RWPE2 (cell line): Measurements from ENCODE around the gene VSIG4.

Source experiments
- ATAC-seq: fragments of 200-7000 bp; cut with Tn5 transposase; 3 replicates; pipeline ENCODE4 v1.9.1; 2021; ENCODE audit warnings: low read depth
- DNase-seq: peaks from one replicate; pipeline ENCODE4 v3.0.0-alpha.2; 2020; ENCODE audit warnings: low spot score
- H3K27ac ChIP-seq: fragments of 450-650 bp; 2 replicates; pipeline ENCODE4 v1.5.1; 2017; ENCODE audit warnings: mild to moderate bottlenecking; ENCODE audit not compliant: poor library complexity, severe bottlenecking
- H3K27me3 ChIP-seq: fragments of 250-450 bp; sonication (Bioruptor Pico); 2 replicates; pipeline ENCODE4 v1.5.1; 2021; ENCODE audit warnings: mild to moderate bottlenecking, moderate library complexity; ENCODE audit not compliant: insufficient read depth, poor library complexity, severe bottlenecking
- H3K36me3 ChIP-seq: fragments of 250-450 bp; sonication (Bioruptor Pico); 2 replicates; pipeline ENCODE4 v1.5.1; 2020; ENCODE audit warnings: low read depth, mild to moderate bottlenecking, moderate library complexity
- H3K4me1 ChIP-seq: fragments of 250-450 bp; sonication (Bioruptor Pico); 2 replicates; pipeline ENCODE4 v1.5.1; 2021; ENCODE audit warnings: mild to moderate bottlenecking, moderate library complexity; ENCODE audit not compliant: insufficient read depth, poor library complexity, severe bottlenecking
- H3K4me3 ChIP-seq: fragments of 250-450 bp; sonication (Bioruptor Pico); 2 replicates; pipeline ENCODE4 v1.5.1; 2021; ENCODE audit warnings: mild to moderate bottlenecking, moderate library complexity; ENCODE audit not compliant: severe bottlenecking
- H3K9me3 ChIP-seq: fragments of 250-450 bp; sonication (Bioruptor Pico); 2 replicates; pipeline ENCODE4 v1.5.1; 2021; ENCODE audit warnings: mild to moderate bottlenecking, moderate library complexity; ENCODE audit not compliant: severe bottlenecking
- CTCF ChIP-seq: fragments of 450-650 bp; IDR thresholded peaks from one replicate; pipeline ENCODE4 v1.5.1; 2017; ENCODE audit warnings: mild to moderate bottlenecking, moderate library complexity; ENCODE audit not compliant: poor library complexity, severe bottlenecking

VSIG4 gene

DNA sequence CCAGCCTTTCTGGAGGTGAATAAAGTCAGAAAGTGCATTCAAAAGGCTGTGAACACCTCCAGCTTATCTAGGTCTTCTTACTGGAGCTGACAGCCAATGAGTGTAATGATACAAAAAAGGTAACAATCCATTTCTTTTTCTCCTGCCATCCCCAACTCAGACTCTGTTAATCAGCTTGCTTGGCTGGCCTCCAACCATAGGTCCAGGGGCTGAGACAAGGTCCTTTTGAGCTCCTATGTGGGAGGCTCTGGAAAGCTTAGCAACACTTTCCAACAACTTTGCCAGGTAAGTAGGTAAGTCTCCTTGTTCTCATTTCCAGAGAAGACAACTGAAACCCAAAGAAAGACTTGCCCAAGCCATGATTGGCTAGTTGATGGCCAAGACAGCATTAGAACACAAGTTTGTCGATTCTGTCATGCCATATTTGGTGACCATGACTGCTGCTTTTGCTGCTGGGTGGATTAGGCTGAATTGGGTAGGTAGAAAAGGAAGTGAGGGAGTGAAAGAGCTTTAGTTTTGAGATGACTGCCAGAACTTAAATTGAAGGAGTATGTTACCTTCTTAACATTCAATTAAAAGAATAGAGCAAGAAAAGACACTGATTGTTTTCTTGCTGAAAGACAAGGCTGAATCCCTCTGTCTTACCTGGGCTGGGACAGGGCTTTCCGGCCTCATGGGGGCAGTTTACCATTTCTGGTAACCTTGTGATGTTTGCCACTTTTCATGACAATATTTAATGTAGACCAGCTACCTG, 22.8 kb downstream of the VSIG4 start:
- Histone ChIP-seq H3K27me3 (no peaks in the 10 kb centered on the region), H3K4me1 (no peaks in the 10 kb centered on the region), H3K36me3 (no peaks in the 10 kb centered on the region), H3K27ac (no peak overlapping the region), H3K9me3 (no peaks in the 10 kb centered on the region), H3K4me3 (no peak overlapping the region)
- DNase-seq (no peak), ATAC-seq (no peak)
- TF ChIP-seq CTCF, result no peak

DNA sequence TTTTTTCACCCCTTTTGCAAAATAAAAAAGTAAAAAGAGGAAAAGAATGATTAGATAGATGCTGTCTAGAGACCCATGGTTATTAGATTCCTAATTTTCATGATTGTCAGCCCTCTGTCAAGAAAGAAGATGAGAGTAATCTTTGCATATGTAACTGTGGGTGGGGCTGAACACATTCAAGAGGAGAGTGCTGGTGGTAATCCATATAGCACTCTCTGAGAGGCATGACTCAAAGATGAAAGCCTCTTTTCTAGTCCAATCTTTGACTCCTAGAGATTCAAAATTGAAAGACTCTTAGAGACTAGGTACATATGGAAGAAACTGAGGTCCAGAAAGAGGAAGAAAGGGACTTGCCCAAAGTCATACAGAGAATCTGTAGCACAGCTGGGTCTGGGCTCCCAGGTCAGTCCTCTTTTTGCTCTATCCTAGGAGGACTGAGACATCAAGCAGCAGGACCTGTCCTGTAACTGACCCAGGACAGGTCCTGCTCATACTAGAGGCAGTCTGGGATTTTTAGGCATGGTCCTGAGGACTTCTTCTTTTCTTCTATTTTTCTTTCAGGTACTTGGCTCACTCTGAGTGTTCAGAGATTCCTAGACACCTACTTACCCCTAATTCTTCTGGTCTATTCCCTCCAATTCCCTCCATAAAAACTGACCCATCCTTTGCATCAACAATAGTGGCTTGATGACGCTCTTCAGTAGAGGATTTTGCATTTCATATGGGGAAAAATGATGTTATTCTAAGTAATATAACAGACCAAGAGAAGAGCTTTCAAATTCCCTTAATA, 23.8 kb downstream of the VSIG4 start:
- no peaks in the 10 kb centered on the region for H3K4me1 ChIP-seq
- no peaks in the 10 kb centered on the region for H3K27me3 ChIP-seq
- H3K4me3 ChIP-seq, result no peak overlapping the region
- no peaks in the 10 kb centered on the region for H3K9me3 ChIP-seq
- H3K36me3 ChIP-seq, result no peaks in the 10 kb centered on the region
- DNase-seq, result no peak
- no peak overlapping the region for H3K27ac ChIP-seq
- TF ChIP-seq CTCF, result no peak
- ATAC-seq, result no peak

- DNase-seq, result no peak
- no peaks in the 10 kb centered on the region for H3K36me3 ChIP-seq
- no peaks in the 10 kb centered on the region for H3K4me1 ChIP-seq
- no peaks in the 10 kb centered on the region for H3K9me3 ChIP-seq
- TF ChIP-seq CTCF, result no peak
- H3K27ac ChIP-seq, result no peak overlapping the region
- H3K4me3 ChIP-seq, result no peak overlapping the region
- H3K27me3 ChIP-seq, result no peaks in the 10 kb centered on the region
- ATAC-seq, result no peak
These were observed 24.6 kb downstream of the VSIG4 start for GRCh38 chrX:66015152-66015831.

DNA sequence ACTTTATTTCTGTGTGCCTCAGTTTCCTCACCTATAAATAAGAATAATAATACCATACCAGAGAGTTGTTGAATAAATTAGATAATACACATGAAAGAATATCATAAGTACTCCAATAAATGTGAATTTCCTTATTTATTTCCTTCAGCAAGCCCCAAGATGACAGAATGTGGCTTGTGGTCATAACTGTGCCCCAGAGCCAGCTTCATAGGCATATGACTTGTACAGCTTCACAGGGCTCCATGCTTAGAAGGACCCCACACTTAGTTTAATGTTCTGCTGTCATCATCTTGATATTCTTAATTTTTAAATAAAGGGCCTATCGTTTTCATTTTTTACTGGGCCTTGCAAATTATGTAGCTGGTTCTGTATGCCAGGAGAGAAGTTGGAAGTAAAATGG, 25.3 kb downstream of the VSIG4 start:
- DNase-seq (no peak), ATAC-seq (no peak)
- H3K27me3 ChIP-seq, result no peaks in the 10 kb centered on the region
- no peak overlapping the region for H3K27ac ChIP-seq
- no peaks in the 10 kb centered on the region for H3K36me3 ChIP-seq
- H3K4me3 ChIP-seq, result no peak overlapping the region
- no peak for TF ChIP-seq CTCF
- H3K9me3 ChIP-seq, result no peaks in the 10 kb centered on the region
- H3K4me1 ChIP-seq, result no peaks in the 10 kb centered on the region
